Measurements from ENCODE around the gene LAMA3.
"Not testable (repeated sequence)": the region's sequence is repeated elsewhere in the genome, so short reads cannot be mapped to it uniquely, and the experiment has no call there.

The LAMA3 gene

DNA sequence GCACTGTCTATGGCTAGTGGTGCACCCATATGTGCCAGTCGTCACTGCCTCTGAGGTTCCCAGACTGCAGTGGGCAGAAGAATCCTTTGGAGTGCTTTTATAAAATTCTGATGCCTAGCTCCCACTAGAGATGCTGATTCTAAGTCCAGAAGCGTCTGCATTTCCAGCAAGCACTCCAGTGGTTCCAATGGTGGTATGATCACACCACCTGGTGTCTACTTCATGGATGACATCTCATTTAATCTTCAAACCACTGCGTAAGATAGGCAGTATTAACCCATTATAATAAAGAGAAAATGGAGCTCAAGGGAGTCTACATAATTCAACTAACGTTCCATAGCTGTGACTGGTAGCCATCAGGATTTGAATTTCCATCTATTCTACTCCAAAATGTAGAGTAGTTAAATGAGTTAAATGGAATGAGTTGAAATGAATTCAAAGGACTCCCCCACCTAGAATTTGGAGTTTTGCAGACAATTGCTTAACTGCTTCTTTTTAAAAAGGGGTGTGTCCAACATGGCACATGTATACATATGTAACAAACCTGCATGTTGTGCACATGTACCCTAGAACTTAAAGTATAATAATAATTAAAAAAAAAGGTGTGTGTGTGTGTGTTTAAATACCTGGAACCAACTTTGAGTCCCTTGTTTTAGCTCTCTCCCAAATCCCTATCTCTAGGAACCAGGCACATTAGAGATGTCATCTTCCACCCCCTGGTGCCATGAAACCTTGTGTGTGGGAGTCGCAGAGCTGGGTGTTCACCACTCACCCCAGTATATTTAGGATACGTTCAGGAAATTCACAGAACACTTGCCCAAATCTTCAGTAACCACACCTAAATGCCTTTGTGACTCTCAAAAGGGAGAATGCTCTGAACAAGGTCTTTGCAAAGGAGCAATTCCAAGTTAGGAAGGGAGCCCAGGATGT, 14.1 kb downstream of the LAMA3 start:
- DNase-seq (ENCODE audit: low read depth in 1 of 2, low spot score in 1 of 2): no peak

DNA sequence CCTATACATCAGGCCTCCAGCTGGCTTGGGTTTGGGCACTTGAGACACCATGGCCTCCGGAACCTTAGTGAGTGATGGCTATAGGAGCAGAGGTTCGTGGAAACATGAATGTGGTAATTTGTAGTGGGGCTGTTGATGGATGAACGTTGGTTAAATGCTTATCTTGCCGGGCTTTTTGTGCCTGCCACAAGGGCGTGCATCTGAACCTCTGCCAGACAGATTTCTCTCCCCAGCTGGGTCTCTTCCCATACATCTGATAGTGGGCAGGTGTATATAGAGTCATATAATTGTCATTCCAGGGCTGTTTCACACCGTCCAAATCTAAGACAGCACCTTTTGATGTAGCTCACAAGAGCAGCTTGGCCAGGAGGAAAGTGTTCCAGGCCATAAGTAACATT, 14.7 kb downstream of the LAMA3 start:
- DNase-seq (ENCODE audit: low read depth in 1 of 2, low spot score in 1 of 2): no peak

DNA sequence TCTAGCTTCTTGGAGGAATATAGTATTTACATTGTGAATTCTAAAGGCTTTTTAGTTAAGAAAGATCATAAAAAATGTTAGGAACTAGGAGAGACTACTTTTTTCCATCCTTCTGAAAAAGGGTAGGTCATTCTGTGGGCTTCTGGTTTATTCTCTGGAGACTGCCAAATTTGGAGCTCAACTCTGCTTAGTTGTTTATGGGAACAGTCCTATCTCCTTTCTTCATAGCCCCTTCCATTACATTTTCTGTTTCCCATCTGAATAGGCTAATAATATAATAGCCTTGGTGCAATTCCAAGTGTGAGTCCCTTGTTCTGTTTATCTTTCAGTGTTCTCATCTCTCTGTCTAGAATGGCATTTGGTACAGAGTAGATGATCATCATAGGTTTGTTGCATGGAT, 15.6 kb downstream of the LAMA3 start:
- DNase-seq (ENCODE audit: low read depth in 1 of 2, low spot score in 1 of 2): no peak

DNA sequence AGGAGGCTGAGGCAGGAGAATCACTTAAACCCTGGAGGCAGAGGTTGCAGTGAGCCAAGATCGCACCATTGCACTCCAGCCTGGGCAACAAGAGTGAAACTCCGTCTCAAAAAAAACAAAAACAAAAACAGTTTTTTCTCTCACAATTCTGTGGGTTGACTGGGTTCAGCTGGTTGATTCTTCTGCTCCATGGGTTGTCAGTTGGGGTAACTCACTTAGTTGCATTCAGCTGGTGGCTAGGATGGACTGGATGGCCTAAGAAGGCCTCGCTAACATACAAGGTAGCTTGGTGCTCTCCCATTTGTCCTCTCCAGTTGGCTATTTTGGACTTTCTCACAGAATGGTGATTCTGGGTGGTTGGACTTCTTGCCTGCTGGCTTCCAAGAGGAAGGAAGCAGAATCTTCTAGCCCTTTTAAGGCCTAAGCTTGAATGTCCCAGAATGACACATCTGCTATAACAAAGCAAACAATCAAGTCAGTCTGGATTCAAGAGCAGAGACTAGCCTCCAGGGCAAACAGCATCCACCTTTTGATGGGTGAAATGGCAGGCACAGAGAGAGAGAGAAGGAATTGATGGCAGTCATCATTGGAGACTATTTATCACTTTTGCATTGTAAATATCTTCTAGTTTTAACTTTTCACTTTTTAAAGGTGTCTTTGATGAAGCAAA, 17.9 kb downstream of the LAMA3 start:
- DNase-seq (ENCODE audit: low read depth in 1 of 2, low spot score in 1 of 2): no peak

DNA sequence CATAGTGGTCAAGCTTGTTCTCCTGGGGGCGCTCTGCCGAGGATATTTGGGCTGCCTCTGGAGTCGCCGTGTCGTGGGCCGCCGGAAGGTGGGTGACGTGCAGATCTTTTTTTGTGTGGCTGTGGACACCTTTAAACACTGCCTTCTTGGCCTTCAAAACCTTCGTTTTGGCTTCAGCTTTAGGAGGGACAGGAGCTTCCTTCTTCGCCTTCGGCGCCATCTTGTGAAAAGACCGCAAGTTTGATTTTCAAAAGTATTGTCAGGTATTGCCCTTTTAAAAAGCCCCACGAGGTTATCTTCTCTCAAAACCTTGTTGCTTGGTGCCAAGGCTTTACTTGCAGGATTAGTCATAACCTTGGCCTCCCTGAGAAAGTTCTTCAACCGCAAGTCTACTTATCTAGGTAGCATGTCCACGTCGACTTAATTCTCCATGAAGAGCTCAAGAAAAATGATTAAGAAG, 20.8 kb downstream of the LAMA3 start:
- DNase-seq (ENCODE audit: low read depth in 1 of 2, low spot score in 1 of 2): no peak

DNA sequence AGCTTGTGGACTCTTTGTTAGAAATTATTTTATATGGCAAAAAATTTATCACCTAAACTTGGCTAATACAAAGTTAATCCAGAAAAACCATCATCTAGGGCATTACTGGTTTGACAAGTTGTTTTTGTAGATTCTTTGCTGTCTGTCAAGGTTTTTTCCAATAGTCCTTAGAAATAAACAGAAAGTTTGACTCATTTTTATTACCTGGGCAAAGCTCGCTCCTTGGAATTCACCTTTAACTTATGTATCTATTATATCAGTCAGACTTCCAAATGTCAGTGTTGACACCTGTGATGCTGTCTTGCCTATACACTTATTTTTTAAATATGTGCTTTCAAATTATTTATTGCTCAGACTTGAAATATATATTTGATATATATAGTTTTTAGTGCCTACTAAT, 21.7 kb downstream of the LAMA3 start:
- no peak for DNase-seq (ENCODE audit: low read depth in 1 of 2, low spot score in 1 of 2)

DNA sequence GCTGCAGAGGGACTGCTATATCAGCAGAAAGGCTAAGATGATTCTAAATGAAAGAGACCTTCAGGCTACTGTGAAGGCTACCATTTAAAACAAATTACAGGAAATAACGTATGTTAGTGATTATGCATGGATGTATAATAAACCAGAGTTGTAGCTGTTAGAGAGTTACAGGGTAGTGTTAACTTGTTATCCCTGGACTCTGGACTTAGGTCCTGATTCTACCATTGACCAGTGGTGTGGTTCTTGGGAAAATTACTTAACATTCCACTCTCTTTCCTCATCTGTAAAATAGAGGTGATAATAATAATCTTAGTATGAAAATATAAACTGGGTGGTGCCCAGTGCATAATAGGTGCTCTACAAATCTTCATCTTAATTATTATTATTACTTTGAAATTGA, 22.2 kb downstream of the LAMA3 start:
- DNase-seq (ENCODE audit: low read depth in 1 of 2, low spot score in 1 of 2): no peak

DNA sequence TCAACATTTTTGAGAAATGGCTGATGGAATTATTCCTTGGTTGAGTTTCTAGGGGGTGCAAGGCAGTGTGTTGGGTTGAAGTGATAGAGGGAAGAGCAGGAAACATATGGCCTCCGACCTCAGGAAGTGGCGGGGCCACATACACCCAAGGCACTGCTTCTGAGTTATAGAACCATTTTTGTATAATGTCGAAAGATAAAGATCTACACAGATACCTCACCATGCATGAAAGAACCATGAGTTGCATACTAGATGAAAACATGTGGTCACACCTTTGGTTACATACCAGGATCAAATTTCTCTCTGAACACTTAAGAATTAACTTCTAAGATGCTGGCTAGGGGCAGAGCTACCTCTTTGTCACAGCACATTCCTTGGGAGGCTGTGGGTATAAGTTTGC, 23.2 kb downstream of the LAMA3 start:
- DNase-seq (ENCODE audit: low read depth in 1 of 2, low spot score in 1 of 2): no peak

DNA sequence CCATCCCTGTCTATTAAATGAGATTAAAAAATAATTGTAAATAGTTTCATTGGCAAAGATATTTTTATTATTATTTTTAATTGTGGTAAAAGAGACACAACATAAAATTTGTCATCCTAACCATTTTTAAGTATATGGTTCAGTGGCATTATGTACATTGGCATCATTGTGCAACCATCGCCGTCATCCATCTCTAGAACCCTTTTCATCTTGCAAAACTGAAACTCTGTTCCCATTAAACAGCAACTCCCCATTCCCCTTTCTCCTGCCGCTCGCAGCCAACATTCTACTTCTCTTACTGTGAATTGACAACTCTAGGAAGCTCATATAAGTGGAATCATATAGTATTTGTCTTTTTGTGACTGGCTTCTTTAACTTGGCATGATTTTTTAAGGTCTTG, 25.3 kb downstream of the LAMA3 start:
- DNase-seq (ENCODE audit: low read depth in 1 of 2, low spot score in 1 of 2): no peak

DNA sequence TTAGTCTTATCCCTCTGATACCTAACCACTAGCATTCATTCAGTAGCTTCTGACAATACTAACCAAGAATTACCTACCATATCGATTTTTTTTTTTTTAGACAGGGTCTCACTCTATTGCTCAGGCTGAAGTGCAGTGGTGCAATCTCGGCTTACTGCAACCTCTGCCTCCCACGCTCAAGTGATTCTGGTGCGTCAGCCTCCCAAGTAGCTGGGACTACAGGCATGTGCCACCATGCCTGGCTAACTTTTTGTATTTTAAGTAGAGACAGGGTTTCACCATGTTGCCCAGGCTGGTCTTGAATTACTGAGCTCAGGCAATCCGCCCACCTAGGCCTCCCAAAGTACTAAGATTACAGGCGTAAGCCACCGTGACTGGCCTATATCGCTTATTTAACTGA, 26.8 kb downstream of the LAMA3 start:
- not testable (repeated sequence) for DNase-seq (ENCODE audit: low read depth in 1 of 2, low spot score in 1 of 2)

DNA sequence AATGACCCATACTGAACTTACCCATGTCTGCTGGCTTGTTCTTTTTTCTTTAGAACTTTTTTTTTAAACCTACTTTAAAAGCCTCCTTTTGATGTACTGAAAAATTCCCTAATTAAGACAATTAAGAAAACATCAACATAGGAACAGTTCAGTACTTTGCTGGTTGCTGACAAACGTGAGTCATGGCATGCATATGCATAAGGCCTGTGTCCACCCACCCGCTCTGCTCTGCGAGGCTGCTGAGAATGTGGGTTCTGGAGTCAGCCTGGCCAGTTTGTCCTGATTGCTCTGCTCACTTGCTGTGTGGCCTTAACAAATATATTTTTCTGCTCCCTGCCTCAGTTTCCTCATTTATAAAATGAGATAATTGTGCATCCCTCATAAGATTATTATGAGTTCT, 27.3 kb downstream of the LAMA3 start:
- no peak for DNase-seq (ENCODE audit: low read depth in 1 of 2, low spot score in 1 of 2)

DNA sequence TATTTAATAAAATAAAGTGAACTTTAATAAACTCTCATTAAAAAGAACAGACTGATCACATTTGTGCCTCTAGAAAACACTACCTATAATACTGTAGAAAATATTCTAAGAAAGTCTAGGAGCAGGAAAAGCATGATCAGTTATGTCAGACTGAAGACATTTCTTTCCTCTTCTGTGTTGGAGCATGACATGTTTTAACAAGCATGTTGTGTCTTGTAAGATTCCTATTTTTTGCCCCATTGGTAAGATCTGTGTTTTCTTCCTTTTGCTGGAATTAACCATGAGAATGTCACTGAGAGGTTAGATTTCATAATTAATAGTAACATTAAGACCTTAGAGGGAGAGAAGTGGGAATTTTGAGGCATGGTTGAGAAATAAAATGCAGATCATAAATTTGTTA, 27.7 kb downstream of the LAMA3 start:
- no peak for DNase-seq (ENCODE audit: low read depth in 1 of 2, low spot score in 1 of 2)

DNA sequence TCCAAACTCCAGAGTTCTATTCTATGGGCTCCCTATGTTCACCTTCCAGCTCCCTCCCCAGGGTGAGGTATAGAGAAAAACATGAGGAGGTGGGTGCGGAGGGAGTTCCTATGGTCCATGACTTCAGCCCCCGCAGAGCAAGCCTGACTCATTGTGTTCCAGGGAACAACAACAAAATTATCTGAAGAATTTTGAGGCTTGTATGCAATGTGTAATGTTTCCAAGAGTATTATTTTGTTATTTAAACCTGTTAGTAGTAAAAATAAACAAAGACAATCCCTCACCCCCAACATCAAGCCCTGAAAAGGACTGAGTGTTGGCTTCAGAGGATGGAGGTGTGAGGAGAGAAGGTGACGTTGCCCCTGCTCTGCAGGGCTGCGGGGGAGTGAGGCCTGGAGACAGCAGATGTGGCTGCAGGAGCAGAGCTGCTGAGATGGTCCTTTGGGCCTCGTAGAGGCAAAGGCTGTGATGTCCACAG, 29.0 kb downstream of the LAMA3 start:
- DNase-seq (ENCODE audit: low read depth in 1 of 2, low spot score in 1 of 2): no peak

DNA sequence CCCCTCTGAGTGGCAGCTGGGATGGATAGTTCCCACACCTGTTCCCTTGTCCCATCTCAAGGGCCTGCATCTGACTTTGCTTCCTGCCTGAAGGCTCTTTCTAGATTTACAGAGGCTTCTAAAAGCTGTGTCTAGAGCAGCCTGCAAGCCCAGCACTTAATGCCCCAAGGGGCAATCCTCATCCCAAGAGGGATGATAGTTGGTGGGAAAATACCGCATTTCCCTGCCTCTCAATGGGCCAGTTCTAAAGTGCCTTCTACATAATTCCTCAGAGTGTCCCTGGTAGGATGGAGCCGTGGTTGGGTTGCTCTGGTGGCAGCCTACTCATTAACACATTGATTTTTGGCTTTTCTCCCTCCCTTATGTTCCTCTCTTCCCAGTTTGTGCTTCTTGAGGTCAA, 29.5 kb downstream of the LAMA3 start:
- DNase-seq (ENCODE audit: low read depth in 1 of 2, low spot score in 1 of 2): no peak

DNA sequence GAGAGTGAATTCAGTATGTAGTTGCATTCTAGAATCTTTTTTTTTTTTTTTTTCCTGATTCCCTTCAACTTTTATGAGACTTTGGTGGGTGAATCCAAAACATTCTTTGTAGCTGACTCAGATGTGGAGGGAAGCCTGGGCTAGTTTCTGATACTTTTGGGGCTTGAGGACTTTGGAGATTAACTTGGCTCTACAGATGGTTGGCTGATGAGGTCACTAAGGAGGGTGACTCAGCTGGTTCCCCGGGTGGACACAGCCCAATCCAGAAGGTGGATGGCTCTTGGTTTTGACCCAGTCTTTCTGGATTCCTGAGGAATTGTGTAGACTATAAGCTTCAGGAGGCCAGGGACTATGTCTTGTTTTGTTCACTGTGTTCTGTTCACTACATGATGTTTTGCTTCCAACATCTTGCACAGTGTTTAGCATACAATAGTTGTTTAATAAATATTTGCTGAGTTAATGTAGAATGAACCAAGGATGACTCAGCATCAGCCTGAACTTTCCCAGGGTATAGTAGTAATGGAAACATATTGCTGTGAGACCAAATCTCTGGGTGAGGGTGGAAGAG, 30.5 kb downstream of the LAMA3 start:
- DNase-seq (ENCODE audit: low read depth in 1 of 2, low spot score in 1 of 2): no peak

DNA sequence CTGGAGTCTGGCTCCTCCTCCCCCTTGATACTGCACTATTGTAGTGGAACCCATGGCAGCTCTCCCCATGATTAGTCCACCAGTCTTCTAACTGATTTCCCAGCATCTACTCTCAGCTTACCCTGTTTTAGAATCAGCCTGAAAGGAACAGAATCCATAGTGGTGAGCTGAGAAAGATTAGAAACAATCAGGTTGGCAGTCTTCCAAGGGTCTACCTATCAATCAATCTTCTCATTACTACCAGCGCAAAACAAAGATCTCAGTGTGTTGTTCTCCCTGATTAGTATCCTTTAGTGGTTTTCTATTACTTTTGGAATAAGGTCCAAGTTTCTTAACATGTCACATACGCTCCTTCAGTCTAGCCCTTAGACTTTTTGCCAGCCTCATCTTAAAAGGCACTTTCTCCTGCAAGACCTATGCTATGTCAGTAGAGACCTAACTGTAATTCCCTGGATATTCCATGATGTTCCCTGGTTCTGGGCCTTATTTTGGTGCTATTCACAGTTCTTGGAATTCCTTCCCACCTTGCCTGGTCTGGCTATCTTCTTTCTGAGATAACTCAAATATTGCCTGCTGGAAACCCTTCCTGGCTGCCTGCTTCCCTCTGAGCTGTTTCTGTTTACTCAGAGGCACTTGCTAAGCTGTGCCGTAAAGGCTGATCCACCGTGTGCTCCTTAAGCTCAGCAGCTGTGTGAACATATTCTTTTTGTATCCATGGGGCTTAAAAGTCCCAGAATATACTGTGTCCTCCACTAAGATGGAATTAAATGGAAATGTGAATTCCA, 32.6 kb downstream of the LAMA3 start:
- DNase-seq (ENCODE audit: low read depth in 1 of 2, low spot score in 1 of 2): no peak

DNA sequence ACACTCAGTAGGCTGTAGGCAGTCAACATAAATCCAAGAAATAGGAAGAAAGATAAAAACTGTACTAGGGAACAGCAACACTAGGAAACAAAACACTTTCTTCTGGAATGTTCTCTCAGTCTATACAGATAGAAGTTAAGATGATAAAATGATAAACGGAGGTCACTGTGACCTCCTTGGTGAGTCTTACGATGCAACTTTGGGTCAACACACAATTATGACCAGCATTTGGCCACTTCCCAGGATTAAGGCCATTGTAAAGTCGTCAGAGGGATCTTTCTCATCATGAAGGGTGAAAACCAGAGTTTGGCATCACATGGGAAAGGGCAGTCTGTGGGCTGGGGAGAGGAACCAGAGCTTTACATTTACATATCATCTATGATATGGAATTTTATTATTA, 33.4 kb downstream of the LAMA3 start:
- no peak for DNase-seq (ENCODE audit: low read depth in 1 of 2, low spot score in 1 of 2)

DNA sequence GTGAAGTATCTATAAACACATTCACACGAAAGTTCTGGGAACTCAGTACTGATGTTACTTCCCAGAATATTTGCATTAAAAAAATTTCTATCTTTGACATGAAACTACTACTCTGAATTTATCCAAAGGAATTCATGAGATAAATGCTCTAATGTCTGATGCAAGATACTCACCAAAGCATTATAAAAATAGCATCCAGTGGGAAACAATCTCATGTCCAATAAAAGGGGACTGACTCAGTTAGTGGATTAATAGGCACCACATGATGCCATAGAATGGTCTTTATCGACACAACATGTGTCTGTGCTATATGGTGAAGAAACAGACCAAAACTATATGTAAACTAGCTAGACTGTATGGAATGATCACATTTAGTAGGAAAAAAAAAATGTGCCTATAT, 33.9 kb downstream of the LAMA3 start:
- DNase-seq (ENCODE audit: low read depth in 1 of 2, low spot score in 1 of 2): no peak

DNA sequence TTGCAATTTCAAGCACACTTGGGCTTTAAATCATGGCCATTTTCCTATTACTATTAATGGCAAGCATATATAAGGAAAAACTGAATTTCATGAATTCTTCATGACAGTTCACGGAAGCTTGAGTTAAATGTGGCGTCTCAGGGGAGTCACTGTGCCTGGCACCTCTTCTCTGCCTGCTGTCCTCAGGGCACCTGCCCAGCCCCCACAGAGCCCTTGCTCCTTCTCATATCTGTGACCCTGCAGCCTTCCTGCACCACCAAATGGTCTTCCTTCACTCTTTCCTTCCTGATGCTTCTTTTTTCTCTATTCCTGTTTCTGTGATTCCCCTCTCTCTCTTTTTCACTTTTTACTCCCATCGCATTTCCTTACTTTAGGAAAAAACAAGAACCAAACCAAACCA, 35.4 kb downstream of the LAMA3 start:
- no peak for DNase-seq (ENCODE audit: low read depth in 1 of 2, low spot score in 1 of 2)

DNA sequence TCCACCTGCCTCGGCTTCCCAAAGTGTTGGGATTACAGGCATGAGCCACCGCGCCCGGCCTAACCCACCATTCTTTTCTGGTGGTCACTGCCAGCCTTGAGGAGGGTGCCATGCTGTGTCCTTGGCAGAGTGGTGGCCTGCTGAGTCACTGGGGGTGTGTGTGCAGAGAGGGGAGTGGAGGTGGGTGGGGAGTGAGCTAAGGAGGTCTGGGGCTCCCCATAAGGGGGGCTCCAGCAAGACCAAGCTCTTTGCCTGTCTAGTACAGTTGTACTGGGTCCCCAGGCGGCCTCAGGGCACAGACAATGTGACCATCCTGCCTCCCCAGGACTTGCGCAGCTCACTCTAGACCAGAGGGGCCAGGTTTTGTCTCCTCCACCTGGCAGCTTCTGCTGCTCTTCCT, 36.1 kb downstream of the LAMA3 start:
- no peak for DNase-seq (ENCODE audit: low read depth in 1 of 2, low spot score in 1 of 2)

All from activated T-helper 1 cell treated with anti-CD3 and anti-CD28 coated beads, Interleukin-2, amount 50 U/mL, for 16 hours (primary cell).